CD1c-positive myeloid dendritic cell (primary cell): ENCODE results near the gene SDHC.
"Not testable (repeated sequence)": the region's sequence is repeated elsewhere in the genome, so short reads cannot be mapped to it uniquely, and the experiment has no call there.

ENCODE experiments used
- DNase-seq: peaks from one replicate; pipeline ENCODE4 v3.0.0-alpha.2; 2016; ENCODE audit errors: extremely low spot score

The SDHC gene

GRCh38 chr1:161382214-161383019 is 68.2 kb downstream of the SDHC start:
- DNase-seq, result peak; percentile 73

- DNase-seq, result no peak
Observed at GRCh38 chr1:161388639-161389038, 74.5 kb downstream of the SDHC start.

- not testable (repeated sequence) for DNase-seq
Observed at GRCh38 chr1:161389158-161389557, 75.0 kb downstream of the SDHC start.

- DNase-seq, result peak; percentile 98
Observed at GRCh38 chr1:161389691-161390558, 75.7 kb downstream of the SDHC start.

DNA sequence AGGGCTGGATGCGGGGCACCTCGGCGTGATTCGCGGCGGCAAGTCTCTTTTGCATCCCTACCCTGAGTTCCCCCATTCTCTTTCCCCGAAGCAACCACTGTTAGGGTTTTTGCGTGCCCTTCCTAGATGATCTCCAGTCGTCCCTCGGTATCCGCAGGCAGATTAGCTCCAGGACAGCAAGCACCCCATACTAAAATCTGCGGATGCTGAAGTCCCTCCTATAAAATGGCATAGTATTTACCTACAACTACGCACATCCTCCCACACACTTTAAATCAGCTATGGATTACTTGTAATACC is 76.3 kb downstream of the SDHC start:
- DNase-seq, result no peak

DNA sequence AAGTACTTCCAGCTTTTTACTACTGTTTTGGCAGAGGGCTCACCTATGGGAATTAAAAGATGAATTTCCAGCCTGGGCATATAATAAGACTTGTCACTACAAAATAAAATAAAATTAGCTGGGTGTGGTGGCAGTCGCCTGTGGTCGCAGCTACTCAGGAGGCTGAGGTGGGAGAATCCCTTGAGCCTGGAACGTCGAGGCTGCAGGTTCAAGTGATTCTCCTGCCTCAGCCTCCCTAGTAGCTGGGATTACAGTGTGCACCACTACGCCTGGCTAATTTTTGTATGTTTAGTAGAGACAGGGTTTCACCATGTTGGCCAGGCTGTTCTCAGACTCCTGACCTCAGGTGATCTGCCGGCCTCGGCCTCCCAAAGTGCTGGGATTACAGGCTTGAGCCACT is 77.0 kb downstream of the SDHC start:
- DNase-seq, result not testable (repeated sequence)

DNA sequence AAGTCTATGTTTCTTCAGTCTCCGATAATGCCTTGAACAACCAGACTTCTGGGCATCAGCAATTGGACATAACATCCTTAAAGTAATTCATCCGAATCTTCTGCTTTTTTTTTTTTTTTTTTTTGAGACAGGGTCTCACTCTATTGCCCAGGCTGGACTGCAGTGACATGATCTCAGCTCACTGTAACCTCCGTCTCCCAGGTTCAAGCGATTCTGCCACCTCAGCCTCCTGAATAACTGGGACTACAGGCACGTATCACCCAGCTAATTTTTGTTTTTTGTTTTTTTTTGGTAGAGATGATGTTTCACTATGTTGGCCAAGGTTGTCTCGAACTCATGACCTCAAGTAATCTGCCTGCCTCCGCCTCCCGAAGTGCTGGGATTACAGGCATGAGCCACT is 77.4 kb downstream of the SDHC start:
- DNase-seq, result no peak

GRCh38 chr1:161393151-161393550 is 79.0 kb downstream of the SDHC start:
- no peak for DNase-seq

GRCh38 chr1:161397038-161397437 is 82.9 kb downstream of the SDHC start:
- not testable (repeated sequence) for DNase-seq

DNA sequence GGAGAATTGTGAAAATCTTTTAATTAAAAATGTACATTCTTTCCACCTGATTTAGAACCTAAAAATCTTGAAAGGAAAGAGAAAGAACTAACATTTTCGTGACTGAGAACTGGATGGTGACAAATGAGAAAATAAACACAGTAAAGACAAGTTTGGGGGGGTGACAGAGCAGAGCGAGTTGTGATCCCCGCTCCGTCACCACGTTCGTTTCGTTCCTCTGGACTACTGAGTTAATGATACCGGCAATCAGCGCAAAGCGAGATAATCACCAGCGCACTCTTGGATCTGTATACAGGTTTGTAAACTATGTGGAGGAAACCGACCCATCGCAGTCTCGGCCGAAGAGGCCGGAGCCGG is 84.7 kb downstream of the SDHC start:
- DNase-seq, result no peak

DNA sequence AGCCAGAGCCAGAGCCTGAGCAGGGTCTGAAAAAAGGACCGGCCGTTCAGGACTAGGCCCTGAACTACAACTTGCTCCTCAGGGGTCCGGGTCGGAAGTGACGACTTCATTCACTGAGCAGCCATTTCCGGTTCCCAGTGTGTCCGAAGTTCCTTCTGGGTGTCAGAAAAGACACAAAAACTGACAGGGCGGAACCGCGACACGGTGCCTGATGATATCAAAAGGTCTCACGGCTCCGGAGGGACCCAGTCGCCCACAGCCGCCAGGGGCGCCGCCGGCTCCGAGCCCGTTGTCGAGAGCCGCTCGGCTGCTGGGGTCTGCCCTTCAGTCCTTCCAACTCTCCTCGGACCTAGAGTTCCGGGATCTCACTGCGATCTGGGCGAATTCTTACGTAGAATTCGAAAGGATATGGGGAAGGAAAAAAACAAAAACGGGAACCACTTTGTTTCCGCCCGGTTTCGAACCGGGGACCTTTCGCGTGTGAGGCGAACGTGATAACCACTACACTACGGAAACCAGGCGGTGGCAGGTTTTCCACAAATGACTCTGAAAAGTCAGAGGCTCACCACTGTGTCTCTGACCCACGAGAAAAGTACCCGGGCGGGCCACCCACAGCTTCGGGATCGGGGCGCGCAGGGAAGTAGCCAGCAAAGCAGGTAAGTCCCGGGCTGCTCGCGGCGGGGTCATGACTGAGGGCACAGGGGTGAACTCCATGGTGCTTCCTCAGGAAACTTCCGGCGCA is 85.2 kb downstream of the SDHC start:
- DNase-seq, result peak; percentile 94

GRCh38 chr1:161402446-161402845 is 88.3 kb downstream of the SDHC start:
- no peak for DNase-seq

- no peak for DNase-seq
Observed at GRCh38 chr1:161404051-161404597, 89.9 kb downstream of the SDHC start.

GRCh38 chr1:161406551-161406950 is 92.4 kb downstream of the SDHC start:
- DNase-seq, result not testable (repeated sequence)

GRCh38 chr1:161407451-161407985 is 93.3 kb downstream of the SDHC start:
- DNase-seq, result no peak

GRCh38 chr1:161408429-161409052 is 94.4 kb downstream of the SDHC start:
- DNase-seq, result no peak

DNA sequence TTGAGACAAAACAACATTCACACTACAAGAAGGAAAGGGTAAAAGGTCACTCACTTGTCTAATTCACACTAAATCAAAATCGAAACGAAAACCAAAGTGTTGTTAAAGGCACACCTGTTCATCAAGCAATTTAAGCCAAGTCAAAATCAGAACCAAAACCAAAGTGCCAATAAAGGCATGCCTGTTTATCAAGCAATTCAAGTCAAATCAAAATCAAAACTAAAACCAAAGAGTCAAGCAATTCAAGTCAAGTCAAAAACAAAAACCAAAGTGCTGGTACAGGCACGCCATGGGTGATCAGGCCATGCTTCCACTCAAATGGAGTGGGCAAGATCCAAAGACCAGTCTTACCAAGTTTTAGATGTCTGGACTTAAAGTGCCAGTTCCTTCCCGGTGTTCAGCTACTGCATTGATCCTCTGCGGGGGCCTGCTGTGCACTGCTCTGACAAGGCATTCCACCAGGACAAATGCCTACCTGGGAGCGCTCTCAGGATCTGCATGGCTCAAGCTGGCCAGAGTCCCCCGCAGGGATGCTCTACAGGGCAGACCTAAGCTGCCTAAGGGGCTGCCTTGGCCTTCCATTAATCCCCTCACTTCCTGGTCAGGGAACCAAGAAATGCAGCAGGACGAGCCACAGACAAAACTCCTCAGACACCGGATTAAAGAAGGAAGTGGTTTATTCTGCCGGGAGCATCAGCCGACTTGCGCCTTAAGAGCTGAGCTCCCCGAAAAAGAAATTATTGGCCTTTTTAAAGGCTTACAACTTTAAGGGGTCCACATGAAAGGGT is 95.9 kb downstream of the SDHC start:
- not testable (repeated sequence) for DNase-seq

DNA sequence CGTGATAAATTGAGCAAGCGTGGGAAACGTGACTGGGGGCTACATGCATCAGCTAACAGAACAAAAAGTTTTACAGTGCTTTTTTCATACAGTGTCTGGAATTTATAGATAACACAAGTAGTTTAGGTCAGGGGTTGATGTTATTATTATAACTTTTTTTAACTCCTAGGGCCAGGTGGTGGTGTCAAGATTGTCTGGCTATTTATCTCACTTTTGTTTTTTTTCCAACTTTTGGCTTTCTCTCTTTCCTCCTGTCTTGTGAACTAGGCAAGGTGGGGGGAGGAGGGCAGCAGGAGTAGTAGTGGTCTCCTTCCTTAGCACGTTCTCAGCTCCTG is 96.4 kb downstream of the SDHC start:
- not testable (repeated sequence) for DNase-seq
